Activated CD4-positive, CD25-positive, alpha-beta regulatory T cell treated with anti-CD3 and anti-CD28 coated beads, Interleukin-2, amount 50 U/mL, for 16 hours (primary cell): ENCODE results near the gene GNAT3.

ENCODE experiments used
- DNase-seq: peaks from one replicate; pipeline ENCODE4 v3.0.0-alpha.2; 2020; ENCODE audit warnings: low read depth, low spot score

GNAT3 gene

DNA sequence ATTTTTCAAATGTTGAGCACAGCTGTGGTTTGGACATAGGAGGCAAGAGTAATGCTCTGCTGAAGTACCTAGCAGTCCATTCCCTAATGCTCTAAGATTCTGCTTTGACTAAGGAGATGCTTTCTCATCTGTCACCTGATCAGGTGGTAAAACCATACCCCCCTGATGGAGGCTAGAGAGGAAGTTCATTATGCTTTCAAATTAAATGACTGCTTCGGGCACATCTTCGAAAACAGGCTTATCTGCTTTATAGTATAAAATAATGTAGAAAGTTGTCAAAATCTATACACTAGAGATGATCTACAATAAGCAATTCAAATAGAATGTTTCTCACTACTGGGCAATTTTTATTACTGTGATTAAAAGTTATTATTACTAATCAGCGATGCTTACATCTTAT lies at the start of gene GNAT3:
GNAT3 (minus strand) TSS at position 101 of the 400 bp plus-strand sequence. CDS start 138 bp downstream, outside the sequence.
- DNase-seq: no peak

GRCh38 chr7:80558116-80558515 lies 46.3 kb upstream of the GNAT3 start:
- no peak for DNase-seq

- DNase-seq: no peak
Observed at GRCh38 chr7:80552031-80552694, 40.3 kb upstream of the GNAT3 start.

DNA sequence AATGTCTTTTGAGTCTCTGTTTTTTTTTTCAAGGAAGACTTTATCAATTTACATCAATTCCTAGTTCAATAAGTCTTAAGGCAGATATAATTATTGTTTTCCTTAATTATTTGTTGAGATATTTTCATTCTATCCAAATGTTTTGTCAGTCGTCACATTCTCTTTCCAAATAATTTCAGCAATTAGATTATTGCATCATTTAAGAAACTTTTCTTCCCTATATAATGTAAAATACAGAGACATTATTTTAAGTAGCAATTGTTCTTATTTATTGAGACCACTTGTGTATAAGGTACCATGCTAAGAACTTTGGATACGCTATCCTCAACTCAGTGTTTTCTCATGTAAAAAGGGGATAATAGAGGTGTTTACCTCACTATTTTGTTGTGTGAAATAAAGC lies 38.1 kb upstream of the GNAT3 start:
- no peak for DNase-seq

- no peak for DNase-seq
Observed at GRCh38 chr7:80548840-80549530, 37.1 kb upstream of the GNAT3 start.

DNA sequence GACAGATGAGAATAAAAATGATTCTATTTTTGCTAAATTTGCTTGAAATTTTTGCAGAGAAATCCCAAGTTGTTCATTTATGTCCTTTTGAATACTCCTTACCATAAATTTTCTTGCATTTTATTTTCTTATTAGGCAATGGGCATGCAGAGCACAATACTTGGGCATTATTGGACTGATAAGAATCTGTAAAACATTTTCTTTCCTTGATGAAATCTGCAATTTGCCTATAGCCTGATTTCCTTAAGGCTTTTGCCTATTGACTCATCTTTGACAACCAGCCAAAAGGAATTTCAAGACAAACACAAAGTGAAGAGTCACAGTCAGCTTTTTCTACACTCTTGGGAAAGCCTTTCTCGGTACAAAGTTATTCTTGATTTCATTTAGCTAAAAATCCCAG lies 30.5 kb upstream of the GNAT3 start:
- no peak for DNase-seq

DNA sequence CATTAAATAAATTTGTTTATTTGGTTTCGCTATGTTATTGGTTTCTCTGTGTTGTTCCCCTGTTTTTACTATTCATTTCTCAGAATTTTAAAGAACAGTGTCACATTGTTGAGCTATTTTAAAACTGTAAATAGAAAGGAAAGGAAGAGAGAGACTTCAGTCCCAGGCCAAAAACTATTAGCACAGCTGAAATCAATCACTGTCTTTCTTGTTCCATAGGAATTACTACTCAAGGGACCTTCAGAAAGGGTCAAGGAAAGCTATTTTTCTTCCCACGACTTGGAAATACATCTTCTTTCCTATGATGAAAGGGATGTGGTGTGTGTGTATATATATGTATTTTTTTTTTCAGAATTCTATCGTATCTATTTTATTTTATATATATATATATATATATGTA lies 29.0 kb upstream of the GNAT3 start:
- DNase-seq: no peak

- DNase-seq: no peak
Observed at GRCh38 chr7:80537091-80537490, 25.2 kb upstream of the GNAT3 start.

- DNase-seq: no peak
Observed at GRCh38 chr7:80536426-80536825, 24.6 kb upstream of the GNAT3 start.

- DNase-seq: no peak
Observed at GRCh38 chr7:80533287-80533686, 21.4 kb upstream of the GNAT3 start.

DNA sequence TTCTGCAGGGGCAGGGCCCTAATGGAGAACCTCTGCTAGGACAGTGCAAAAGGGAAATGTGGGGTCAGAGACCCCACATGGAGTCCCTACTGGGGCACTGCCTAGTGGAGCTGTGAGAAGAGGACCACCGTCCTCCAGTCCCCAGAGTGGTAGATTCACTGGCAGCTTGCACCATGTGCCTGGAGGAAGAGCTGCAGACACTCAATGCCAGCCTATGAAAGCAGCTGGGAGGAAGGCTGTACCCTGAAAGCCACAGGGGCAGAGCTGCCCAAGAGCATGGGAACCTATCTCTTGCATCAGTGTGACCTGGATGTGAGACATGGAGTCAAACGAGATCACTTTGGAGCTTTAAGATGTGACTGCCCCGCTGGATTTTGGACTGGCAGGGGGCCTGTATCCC lies 20.3 kb upstream of the GNAT3 start:
- no peak for DNase-seq

DNA sequence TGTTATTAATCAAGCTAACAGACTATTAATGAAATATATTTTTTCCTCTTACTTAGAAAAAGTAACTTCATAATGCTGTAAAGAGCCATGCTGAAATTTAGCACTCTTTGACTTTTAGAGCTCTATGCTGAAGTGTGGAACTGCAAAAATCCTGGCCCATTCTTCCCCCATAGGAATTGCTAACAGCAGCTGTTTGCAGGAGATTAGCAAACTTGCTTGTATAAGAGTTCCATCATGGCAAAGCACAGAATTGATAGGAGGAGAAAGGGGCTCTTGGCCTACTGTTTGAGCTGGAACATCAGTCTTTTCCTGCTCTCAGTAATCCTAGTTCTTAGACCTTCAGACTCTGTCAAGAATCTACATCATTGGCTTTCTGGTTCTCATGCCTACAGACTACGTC lies 18.3 kb upstream of the GNAT3 start:
- DNase-seq: no peak

DNA sequence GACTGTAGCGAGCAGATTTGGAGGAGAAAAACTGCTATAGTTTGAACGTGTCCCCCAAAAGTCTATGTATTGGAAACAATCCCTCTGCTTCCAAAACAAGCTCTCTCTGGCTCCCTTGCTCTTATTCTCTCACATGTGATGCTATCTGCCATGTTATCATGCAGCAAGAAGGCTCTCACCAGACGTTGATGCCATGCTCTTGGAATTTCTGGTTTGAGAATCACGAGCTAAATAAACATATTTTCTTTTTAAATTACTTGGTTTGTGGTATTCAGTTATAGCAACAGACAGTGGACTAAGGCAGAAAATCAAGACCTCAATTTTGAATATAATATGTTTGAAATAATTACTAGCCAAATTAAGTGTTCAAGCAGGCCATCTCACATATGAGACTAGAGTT lies 17.5 kb upstream of the GNAT3 start:
- no peak for DNase-seq

- no peak for DNase-seq
Observed at GRCh38 chr7:80528689-80529088, 16.8 kb upstream of the GNAT3 start.

DNA sequence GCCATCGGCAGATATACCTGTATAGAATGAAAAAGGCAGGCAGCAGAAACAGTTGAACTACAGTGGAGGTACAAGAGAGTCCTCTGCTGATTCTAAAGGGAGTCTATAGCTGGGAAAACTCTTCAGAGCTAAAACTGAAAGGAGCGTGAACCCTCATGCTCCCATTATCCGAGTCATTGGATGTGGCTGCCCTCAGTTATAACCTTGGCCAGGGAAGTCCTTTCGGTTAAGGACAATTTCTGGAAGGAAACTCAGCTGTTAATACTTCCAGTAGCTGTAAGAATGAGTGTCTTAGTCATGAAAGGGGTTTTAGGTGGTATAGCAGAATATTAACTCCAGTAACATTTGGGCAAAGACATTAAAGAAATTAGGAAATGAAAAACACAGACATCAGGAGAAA lies 14.6 kb upstream of the GNAT3 start:
- DNase-seq: no peak

DNA sequence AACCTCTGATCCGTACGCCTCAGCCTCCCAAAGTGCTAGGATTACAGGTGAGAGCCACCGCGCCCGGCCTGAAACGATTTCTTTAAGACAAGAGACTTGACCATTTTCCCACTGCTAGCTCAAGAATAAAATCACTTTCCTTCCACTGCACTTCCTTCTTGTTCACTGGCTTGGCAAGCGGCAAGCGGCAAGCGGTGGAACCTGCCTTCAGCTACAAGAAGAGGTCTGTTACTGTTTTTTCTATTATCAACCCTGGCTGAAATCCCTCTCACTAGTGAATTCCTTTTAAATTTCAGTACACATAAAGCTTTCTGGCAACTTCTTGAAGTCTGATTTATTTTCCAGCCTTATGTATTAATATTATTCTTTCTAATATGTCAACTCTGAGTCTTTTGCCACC lies 12.8 kb upstream of the GNAT3 start:
- no peak for DNase-seq

DNA sequence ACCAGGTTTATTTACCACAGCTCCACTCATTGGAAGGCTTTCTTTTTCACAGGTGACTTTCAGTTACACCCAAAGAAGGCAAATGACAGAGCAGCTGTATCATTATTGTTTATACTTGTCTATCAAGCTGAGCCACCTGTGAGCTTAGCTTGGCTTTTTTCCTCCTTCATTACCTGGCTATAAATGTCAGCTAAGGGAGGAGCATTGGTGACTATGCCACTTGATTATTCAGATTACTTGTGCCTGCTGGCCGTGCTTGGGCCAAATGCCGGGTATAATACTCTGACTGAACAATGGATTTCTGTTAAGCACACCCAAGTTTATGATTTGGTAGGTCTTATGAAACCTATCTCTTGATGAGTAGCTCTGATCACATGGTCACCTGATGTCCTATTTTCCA lies 9.9 kb upstream of the GNAT3 start:
- no peak for DNase-seq

DNA sequence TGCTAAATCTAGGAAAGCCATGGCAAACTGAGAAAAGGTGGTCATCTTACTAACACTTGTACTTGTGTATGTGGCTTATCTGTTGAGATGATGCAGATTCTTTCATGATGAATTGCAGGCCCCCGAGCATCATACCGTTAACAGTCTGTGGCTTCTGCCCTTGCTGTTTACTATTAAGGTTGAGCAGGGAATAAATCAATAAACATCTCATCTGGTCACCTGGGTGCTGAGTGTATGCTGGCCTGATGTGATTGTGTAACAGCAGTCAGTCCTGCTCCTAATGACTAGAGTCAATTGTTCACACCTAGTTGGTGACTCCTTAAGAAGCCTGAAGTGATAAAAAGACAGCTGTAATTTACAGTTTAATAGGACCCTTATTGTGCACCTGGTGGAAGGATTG lies 8.3 kb upstream of the GNAT3 start:
- DNase-seq: no peak

DNA sequence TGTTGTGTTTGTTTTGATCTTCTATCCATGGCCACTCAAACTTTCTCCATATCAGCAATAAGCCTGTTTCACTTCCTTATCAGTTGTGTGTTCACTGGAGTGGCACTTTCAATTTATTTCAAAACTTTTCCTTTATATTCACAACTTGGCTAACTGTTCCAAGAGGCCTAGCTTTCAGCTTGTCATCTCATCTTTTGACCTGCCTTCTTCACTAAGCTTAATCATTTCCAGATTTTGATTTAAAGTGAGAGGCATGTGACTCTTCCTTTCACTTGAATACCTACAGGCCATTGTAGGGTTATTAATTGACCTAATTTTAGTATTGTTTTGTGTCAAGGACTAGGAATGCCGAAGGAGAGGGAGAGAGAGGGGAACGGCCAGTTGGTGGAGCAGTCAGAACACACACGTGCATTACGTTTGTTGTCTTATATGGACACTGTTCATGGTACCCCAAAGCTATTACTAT lies 5.5 kb upstream of the GNAT3 start:
- no peak for DNase-seq

DNA sequence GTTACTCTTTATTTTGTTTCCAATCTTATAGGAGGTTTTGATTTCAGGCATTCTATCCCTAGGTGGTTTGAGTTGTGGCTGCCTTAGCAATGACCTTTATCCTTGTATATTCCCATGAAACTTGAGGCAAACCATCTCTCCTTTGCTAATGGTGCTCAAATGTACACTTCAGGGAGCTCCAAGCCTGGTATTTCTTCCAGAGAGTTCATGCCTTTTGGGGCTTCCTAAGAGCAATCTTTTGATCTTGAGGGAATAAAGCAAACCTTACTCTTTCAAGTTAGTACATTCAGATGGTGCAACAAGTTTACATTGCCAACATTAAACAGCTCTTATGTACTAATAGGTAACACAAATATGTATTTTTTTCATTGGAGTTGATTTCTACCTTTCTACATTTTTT lies 3.4 kb upstream of the GNAT3 start:
- DNase-seq: no peak

DNA sequence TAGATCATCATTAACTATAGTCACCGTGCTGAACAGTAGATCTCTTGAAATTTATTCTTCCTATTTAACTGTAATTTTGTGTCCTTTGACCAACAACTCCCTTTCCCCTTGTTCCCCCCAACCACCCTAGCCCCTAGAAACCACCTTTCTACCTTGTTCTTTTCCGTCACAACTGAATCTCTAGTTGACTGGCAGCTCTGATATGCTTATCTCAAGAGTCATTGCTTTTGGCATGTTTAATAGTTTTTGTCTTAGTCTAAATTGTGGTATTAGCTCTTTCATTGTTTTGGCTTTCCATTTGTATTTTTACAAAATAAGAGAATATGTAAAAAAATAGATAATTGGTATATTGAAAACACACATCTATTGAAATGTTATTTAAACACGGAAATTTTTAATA lies 1.8 kb downstream of the GNAT3 start:
- DNase-seq: no peak

GRCh38 chr7:80508440-80508839 lies 3.4 kb downstream of the GNAT3 start:
- no peak for DNase-seq

DNA sequence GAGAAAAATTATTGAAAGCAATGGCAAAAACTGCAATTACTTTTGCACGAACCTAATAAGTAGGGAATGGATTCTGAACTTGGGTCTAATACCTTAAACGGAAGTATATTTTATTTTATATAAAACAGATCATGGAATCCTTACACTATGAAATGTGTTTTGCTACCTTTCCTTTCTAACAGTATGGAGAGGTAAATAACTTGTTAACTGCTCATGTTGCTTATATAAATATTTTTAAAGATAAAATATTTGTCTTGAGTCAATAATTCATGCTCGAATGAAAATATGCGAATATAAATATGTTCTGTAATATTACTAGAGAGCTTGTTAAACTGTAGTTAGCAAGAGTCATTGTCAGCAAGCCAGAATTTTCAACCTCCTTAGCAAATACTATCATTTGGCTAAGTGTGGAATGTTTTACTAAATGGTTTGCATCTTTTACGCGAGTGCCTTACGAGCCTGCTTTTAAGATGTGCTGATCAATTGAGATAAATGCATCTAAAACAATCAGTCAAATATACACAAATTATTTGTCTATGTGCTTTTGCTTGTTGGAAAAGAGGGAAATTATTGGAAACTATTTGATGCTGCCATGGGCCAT lies 5.9 kb downstream of the GNAT3 start:
- DNase-seq: no peak
